Measurements from ENCODE around the gene RBMS1. TPM values are rescaled to one million over a fixed set of nuclear protein-coding genes. Genes with fewer than 3 reads are reported as not detected.
"Not testable (repeated sequence)": the region's sequence is repeated elsewhere in the genome, so short reads cannot be mapped to it uniquely, and the experiment has no call there.

RBMS1 gene
- total and polyA plus RNA-seq, 3 donors from 2014 or later, result 26.8 to 34.7 (median 30.0) TPM

DNA sequence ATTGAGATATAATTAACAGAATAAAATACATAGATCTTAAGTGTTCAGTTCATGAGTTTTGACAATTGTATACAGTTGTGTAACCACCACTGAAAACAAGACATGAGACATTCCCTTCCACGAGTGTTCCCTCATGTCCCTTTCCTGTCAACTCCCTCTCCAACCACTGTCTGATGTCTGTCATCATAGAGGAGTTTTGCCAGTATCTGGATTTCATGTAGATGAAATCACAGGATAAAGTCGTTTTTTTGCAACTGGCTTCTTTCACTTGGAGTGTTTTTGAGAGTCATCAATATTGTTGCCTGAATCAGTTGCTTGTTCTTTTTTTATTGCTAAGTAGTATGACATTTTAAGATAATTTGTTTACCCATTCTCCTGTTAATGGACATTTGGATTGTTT, 52.7 kb downstream of the RBMS1 start:
- Histone ChIP-seq H3K36me3 (ENCODE audit: low read depth, missing control alignments) (no peaks in the 10 kb centered on the region), H3K9me3 (no peaks in the 10 kb centered on the region), H3K4me1 (no peaks in the 10 kb centered on the region), H3K27me3 (no peaks in the 10 kb centered on the region), H3K4me3 (no peak overlapping the region), H3K27ac (no peak overlapping the region)
- no peak for TF ChIP-seq CTCF (IDR thresholded peaks at IDR 0.05)
- TF ChIP-seq POLR2A (IDR thresholded peaks at IDR 0.05), result no peak
- WGBS, 2 donors, result 58 to 64% methylated on average over 2 of the region's 2 CpGs
- no peak for DNase-seq
- intact Hi-C loops (cut with DNase I; ENCODE audit: low total_unique reads), result no loop called here

DNA sequence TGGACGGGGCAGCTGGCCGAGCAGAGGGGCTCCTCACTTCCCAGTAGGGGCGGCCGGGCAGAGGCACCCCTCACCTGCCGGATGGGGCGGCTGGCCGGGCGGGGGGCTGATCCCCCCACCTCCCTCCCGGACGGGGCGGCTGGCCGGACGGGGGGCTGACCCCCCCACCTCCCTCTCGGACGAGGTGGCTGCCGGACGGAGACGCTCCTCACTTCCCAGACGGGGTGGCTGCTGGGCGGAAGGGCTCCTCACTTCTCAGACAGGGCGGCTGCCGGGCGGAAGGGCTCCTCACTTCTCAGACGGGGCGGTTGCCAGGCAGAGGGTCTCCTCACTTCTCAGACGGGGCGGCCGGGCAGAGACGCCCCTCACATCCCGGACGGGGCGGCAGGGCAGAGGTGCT, 54.6 kb downstream of the RBMS1 start:
- 97% methylated on average over 16 of the region's 32 CpGs; no CpG with 5 or more reads in 1 of the 2 donors for WGBS, 2 donors
- H3K36me3 ChIP-seq (ENCODE audit: low read depth, missing control alignments); H3K4me1 ChIP-seq; H3K27me3 ChIP-seq; DNase-seq; H3K9me3 ChIP-seq; H3K27ac ChIP-seq; intact Hi-C loops (cut with DNase I; ENCODE audit: low total_unique reads): not testable (repeated sequence)
- H3K4me3 ChIP-seq, result peak overlapping the region; percentile 26 to 31

DNA sequence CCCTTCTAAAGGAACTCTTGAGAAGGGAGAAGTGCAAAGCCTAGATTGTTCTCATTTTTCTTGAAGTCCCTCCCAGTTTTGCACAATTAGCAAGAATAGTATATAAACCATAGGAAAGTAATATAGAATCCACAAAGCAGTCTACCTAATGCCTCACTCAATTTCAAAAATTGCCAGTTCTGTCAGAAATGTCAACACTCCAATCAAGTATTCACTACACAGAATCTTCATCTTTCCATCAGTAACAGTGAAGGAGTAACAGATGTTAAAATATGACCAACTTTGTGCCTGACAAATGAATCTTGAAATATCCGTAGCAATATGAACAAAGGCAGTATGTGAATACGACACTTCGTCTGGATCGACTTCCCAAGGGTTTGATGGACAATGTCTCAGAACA, 56.3 kb downstream of the RBMS1 start:
- DNase-seq, result no peak
- WGBS, 2 donors, result 93 to 95% methylated on average over 4 of the region's 4 CpGs
- intact Hi-C loops (cut with DNase I; ENCODE audit: low total_unique reads), result no loop called here
- H3K36me3 ChIP-seq (ENCODE audit: low read depth, missing control alignments), result no peaks in the 10 kb centered on the region
- no peaks in the 10 kb centered on the region for H3K4me1 ChIP-seq
- H3K27me3 ChIP-seq, result no peaks in the 10 kb centered on the region
- H3K9me3 ChIP-seq, result no peaks in the 10 kb centered on the region
- no peak overlapping the region for H3K4me3 ChIP-seq
- no peak overlapping the region for H3K27ac ChIP-seq
- TF ChIP-seq CTCF (IDR thresholded peaks at IDR 0.05) (no peak), POLR2A (IDR thresholded peaks at IDR 0.05) (no peak)

GRCh38 chr2:160434254-160434948, 59.2 kb downstream of the RBMS1 start:
- Histone ChIP-seq H3K27me3 (no peaks in the 10 kb centered on the region), H3K4me3 (no peak overlapping the region), H3K9me3 (no peaks in the 10 kb centered on the region), H3K27ac (no peak overlapping the region), H3K36me3 (ENCODE audit: low read depth, missing control alignments) (no peaks in the 10 kb centered on the region), H3K4me1 (no peaks in the 10 kb centered on the region)
- intact Hi-C loops (cut with DNase I; ENCODE audit: low total_unique reads), result no loop called here
- no peak for DNase-seq
- TF ChIP-seq CTCF (IDR thresholded peaks at IDR 0.05) (no peak), POLR2A (IDR thresholded peaks at IDR 0.05) (no peak)
- WGBS, 2 donors, result 72 to 74% methylated on average over 3 of the region's 3 CpGs

GRCh38 chr2:160433466-160434140, 60.0 kb downstream of the RBMS1 start:
- H3K4me3 ChIP-seq, result no peak overlapping the region
- no peaks in the 10 kb centered on the region for H3K36me3 ChIP-seq (ENCODE audit: low read depth, missing control alignments)
- H3K9me3 ChIP-seq, result no peaks in the 10 kb centered on the region
- 70 to 80% methylated on average over 4 of the region's 4 CpGs for WGBS, 2 donors
- no peak for DNase-seq
- no peak for TF ChIP-seq POLR2A (IDR thresholded peaks at IDR 0.05)
- no peak for TF ChIP-seq CTCF (IDR thresholded peaks at IDR 0.05)
- intact Hi-C loops (cut with DNase I; ENCODE audit: low total_unique reads), result no loop called here
- no peaks in the 10 kb centered on the region for H3K27me3 ChIP-seq
- H3K4me1 ChIP-seq, result peaks cover 2% of the 10 kb centered on the region
- no peak overlapping the region for H3K27ac ChIP-seq
